Muscle of arm (tissue), 12 donors: Measurements from ENCODE around the gene WDR91. TPM values are rescaled to one million over a fixed set of nuclear protein-coding genes. Genes with fewer than 3 reads are reported as not detected.

ENCODE experiments used
- DNase-seq: peaks from one replicate; pipeline ENCODE4 v3.0.0-alpha.2; 2013
- polyA plus RNA-seq, 12 donors: library from polyadenylated mRNA; unstranded; fragments of 120-200 nt; gene quantifications; one replicate each; pipeline ENCODE4 v1.2.1, GENCODE V29; 2013; ENCODE audit not compliant: insufficient read length in 12 of 12

Gene WDR91
- polyA plus RNA-seq, 12 donors, result 7.8 to 24.3 (median 9.5) TPM; not detected in 1

DNA sequence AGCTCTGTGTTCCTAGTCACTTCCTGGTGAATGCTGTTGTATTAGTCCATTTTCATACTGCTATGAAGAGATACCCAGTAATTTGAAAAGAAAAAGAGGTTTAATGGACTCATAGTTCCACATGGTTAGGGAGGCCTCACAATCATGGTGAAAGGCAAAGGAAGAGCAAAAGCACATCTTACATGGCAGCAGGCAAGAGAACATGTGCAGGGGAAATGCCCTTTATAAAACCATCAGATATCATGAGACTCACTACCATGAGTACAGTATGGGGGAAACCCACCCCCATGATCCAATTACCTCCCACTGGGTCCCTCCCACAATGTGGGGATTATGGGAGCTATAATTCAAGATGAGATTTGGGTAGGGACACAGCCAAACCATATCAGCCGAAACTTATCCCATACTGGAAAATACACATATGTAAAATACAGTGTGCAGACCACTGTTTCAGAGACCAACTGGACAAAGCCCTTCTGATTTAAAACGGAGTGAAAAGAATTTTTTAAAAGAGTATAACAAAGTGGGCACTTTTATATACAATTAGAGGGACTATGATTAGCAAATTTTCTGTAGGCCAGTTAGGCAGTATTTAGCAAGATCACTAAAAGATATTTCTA lies 48.8 kb downstream of the WDR91 start:
- DNase-seq, result no peak

DNA sequence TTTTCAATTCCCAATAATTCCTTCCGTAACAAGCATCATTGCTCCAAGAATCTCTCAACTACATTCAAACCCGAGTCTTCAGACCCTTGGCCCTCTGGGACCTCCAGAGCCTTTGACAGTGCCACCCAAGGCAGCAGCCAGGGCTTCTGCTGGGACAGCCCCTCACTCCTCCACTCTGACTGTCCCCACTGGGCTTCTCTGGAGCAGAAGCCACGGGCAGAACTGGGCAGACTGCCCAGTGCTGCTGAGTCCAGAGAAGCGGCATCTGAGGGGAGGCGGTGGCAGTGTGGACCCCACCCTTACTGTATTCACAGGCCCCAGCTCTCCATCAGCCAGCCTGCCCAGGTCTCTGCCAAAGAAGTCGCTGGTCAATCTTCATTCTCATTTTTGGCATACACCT lies 49.7 kb downstream of the WDR91 start:
- DNase-seq, result no peak

DNA sequence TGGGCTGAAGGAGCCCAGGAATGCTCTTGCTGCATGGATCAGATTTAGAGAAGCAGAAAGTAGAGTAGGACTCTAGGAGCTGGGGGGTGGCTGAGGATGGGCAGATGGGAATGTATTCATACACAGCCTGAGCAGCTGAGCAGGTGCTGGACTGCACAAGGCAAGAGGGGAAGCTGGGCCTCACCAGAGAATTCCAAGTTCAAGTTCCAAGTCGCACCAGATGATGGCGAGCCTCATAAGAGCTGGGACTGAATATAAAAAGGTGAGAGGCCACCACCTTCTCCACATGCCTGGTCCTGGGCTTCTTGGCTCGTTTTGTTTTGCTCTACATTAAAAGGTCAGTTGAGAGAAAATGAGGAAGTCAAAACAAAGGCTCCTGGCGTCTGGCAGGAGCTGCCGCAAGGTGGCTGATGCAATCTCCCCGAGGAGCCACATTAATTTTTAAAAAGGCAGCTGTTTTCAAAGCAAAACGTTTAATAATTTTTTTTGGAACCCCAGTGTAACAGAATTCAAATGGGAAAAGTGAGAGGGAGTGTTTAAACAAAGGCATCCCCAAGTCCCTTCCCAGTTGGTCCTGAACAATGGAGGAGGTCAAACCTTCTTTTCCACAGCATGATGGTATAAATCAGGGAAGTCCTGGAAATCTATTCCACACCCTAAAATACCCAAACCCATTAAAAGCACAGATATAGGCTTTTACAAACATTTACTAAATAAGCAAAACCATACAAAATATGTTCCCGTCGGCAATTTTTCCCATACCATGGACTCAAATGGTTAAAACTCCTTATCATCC lies 50.3 kb downstream of the WDR91 start:
- peak; percentile 21 for DNase-seq

DNA sequence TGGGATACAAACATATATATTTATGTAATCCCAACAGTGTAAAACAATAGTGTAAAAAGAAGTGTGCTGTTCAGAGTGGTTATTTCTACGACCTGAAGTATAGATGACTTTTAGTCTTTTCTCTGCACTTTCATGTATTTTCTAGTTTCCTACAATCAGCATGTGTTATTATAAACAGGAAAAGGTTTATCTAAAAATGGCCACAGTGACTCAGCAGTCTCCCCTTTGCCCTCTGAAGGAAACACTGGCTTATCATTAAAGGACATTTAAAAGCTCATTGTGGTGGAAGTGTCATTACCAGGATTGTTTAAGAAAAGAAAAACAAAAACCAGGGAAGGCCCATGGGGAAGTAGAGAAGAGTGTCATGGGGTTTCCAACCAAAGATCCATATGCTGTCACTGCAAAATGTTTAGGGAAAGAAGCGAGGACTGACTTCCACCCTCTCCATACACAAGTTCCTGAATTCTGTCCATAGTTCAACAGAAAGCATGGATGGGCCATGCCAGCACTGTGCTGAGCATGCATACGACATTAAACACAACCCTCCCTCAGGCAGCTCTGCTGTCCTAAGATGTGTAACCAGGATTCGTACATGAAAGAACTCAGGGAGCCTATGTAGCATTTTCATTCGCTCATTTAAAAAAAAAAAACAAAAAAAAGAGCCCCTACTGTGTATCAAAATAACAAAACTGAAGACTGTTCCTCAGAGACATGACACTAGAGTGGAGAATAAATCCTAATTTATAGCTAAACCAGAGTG lies 51.0 kb downstream of the WDR91 start:
- DNase-seq, result no peak

DNA sequence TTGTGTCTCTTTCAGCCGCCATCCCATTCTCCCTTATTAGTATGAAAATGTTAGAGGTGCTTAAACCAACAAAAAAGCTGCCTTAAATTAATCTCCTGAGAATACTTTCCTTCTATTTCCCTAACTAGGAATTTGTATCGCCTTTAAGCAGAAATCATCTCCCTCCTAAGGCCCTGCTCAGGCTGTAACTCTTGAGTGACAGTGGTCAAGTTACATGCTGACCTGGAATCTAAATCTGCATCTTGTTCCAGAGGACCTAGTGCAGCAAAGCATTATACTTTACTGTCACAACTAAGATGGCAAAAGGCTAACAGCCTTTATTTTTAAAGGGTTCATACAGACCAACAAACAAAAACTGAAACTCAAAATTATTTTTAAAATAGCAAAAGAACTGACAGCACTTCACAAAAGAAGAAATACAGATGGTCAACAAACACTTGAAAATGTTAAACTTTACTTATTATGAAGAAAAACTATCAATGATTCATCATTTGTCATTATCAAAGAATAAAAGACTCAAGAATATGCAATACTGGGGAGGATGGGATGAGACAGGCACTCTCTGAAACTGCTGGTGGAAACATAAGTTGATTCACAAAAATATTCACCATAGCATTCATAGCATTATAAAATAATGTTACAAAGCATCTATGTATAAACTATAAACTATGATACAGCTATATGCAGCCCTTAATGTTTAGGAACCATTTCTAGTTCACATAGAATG lies 51.8 kb downstream of the WDR91 start:
- DNase-seq, result no peak

DNA sequence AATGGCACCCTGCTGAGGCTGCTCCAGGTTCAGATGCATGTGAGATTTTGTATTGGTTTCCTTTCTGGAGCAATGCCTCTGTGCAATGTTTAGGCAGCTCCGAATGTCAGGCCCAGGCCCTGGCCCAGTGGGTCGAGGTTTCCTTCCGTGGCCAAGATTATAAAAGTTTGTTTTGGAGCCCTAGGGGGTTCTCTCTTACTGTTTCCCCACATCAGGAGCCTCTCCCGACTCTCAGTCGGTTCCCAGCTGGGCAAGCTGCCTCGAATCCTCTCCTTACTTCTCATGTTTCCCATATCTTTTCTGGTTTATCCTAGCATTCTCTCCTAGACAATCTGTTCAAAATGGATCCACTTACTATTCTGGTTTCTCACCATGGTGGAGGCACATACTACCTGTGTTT lies 52.5 kb downstream of the WDR91 start:
- DNase-seq, result no peak

DNA sequence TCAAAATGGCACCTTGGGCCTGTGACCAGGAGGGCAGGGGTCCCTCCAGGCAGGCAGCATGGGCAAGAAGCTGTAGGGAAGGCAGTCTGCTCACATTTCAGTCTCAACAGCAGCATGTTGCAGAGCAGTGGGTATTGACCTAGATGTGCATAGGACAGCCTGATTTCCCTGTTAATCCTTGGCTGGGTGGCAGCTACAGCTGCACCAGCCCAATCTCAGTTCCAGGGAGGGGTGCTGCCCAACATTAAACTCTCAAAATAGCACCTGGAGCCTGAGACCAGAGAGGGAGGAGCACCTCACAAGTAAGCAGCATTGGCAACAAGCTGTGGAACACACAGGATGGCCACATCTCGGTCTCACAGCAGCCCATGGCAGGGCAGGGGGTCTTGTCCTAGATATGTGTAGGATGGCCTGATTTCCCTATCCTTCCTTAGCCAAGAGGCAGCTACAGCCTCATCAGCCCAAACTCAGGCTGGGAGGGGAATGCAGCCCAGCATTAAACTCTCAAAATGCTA lies 53.1 kb downstream of the WDR91 start:
- no peak for DNase-seq

DNA sequence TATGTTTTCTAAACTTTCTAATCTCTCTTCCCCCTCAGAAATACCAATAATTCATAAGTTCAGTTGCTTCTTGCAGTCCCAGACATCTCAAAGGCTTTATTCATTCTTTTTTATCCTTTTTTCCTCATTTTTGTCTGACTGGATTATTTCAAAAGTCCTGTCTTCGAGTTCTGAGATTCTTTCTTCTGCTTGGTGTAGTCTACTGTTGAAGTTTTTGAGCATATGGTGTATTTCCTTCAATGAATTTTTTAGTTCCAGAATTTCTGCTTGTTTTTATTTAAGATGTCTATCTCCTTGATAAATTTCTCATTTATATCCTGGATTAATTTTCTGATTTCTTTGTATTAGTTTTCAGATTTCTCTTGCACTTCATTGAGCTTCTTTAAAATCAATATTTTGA lies 55.0 kb downstream of the WDR91 start:
- DNase-seq, result no peak

DNA sequence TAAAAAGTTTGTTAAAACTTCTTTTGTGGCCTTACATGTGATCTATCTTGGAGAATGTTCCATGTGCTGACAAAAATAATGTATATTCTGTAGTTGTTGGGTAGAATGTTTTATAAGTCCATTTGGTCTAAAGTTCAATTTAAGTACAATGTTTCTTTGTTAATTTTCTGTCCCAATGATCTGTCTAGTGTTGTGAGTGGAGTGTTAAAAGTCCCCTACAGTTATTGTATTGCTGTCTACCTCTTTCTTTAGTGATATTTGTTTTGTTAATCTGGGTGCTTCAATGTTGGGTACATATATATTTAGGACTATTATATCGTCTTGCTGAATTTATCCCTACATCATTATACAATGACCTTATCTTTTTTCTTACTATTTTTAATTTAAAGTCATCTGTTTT lies 56.6 kb downstream of the WDR91 start:
- DNase-seq, result no peak

DNA sequence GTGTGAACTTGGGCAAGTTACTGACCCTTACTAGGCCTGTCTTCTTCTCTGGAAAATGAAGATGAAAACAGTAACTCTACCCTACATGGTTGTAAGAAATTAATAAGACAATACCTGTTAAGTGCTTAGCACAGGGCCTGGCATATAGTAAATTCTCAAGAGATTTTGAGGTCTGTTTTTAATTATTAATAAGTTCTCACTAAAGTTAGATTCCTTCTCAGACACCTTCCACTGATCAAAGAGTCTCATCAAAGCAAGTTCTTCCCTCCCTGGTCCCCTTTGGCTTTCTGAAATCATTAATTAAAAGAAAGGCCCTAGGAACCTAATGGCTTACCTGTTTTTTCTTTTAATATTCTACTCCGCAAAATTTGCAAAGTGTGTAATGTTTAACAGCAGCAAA lies 58.9 kb downstream of the WDR91 start:
- DNase-seq, result no peak

DNA sequence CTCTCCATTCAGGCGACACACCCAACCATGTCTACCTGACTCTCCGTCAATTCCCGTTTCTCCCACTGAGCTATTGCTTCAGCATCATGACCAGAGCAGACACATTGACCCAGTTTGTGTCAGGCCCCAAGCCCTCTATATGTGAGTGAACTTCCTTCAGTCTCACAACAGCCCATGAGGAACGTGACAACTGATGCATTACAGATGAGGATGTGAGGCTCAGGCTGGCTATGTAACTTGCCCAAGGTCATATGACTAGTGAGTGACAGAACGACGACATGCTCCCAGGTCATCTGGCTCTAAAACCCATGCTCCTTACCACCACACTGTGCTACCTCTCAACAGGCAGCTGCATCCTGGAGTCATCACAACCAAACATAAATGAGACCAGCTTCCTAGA lies 59.8 kb downstream of the WDR91 start:
- DNase-seq, result no peak

DNA sequence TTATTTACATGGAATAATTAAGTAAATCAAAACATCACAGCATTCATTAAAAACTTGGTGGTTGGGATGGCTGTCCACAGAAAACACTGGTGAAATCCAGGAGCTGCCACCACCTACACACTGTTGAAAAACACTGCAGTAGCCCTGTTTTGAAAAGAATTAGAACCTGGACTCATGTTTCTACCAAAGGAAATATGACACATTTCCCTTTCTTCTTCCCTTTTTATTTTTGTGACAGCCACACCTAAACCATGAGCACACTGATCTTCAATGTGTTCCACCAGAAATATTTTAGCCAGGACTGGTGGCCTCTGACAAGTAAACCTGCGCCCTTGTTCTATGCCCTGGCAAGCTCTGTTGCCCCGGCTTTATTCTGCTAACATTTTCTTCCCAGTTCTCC lies 60.2 kb downstream of the WDR91 start:
- DNase-seq, result no peak

DNA sequence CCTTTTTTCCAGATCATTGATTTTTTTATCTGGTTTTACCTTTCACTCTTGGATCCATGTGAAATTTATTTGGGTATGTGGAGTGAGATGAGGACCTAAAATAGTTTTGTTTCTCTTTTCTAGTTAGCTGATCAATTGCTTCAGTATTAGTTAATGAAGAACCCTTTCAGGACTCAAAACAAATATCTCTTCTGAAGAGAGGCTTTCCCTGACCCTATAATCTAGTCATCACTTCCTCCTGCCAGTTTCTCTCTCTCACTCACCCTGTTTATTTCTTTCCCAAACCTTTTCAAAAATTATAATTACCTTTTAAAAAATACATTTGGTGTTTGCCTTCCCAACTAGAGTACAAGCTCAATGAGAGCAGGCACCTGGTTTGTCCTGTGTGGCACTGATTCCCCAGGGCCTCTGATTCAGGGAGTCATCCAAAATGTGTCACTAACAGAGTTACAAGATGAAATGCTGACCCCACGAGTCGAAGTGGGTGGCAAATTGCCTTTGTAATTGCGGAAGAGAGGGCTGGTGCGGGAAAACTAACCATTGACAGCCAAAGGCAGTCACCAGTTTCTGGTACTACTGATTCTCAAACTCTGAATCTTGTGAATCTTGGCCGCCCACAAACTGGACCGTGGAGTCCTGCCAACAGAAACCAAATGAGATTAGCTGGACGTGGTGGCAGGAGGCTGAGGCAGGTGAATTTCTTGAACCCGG lies 61.1 kb downstream of the WDR91 start:
- DNase-seq, result no peak

DNA sequence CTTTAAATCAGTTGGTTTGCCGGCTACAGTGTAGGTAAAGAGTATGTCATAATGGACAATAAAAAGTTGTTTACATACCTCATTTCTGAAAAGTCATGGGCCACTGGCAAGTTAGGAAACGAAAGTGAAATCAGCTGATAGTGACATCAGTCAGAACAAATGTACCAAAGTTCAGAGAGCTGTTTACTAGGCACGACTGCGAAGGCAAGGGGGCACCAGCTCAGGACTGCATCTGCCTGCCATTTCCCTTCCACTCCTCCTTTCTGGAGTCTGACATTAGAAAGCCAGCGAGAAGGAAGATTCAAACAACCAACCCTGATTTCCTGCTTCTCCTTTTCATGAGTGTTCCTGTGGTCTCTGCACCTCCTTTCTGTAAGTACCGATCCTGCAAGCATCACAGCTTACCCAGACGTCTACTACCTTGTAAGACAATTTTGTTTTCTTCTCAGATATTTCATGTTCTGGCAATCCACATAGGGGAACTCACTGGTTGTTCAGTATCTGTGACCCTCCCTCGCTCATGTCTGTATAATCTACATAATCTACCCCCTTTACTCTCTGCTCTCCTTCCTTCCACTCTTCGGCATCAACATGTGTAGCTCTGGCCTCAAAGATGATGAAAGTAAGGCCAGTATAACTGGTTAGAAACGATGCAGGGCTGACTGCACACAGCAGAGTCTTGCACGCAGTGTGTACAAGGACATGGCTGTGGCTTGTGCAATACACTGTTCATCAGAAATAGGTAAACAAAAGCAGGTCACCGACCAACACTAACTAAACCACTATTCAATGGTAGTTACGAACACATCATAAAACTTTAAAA lies 63.2 kb downstream of the WDR91 start, which contains the start of gene TMEM140:
TMEM140 (plus strand) TSS at position 174 of the 823 bp plus-strand sequence. CDS start 16,370 bp downstream, outside the sequence.
- DNase-seq, result no peak

DNA sequence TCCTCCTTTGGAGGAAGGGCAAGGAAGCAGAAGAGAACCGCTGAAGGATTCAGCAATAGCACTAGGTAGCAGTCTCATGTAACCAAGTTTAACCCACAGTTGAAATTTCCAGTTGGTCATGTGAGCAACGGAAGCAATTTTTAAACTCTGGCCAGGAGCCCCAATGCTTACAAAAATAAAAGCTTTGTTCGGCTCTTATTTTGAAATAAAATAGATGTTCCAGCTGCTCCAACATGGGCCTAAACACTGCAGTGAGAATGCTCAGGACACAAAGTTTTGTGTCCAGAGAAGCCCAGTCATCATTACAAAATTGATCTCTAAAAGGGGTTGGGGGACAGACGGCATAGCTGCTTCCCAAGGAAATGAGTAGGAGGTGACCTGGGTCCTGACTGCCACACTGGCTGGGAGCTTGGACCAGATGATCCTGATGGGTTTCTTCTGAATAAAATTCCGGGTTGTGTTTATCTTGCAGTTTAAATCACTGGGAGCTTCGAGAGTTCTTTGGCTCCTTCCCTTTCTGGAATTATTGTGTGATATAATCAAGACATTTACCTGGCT lies 63.9 kb downstream of the WDR91 start:
- DNase-seq, result no peak

DNA sequence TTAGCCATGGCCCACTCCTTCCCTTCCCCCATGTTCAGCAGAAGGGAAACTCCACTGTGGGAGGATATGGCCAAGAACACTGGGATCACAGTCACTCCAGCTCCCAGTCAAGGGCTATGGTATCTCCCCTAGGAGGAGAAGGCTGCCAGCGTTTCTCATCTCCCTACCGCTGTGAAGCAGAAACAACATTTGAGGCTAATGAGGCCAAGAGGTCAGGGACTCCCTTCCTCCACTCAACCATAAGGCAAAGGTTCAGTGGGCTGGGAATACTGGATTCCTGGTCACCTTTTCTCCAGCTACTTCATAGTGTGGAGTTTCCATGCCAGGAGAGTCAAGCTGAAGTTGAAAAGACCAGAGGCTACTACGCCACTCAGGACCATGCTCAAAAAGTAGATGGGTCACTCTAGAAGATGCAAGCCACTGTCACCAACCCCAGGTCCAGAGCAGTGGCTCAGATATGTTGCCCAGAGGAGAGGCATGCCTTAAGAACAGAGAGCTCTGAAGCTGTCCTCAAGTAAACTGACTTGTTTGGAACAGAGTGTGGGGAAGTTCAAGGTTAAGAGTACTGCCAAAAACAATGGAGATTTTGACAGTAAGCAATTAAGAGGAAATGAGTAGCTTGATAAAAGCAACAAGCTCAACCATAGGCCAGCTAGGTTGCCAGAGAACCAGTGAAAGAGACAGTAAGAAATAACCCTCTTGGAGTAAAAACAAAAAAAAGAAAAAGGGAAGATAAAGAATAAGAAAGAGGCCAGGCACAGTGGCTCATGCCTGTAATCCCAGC lies 67.2 kb downstream of the WDR91 start:
- no peak for DNase-seq
